K562 (cell line): Measurements from ENCODE around the gene RIC3. TPM values are rescaled to one million over a fixed set of nuclear protein-coding genes. Genes with fewer than 3 reads are reported as not detected.

Source experiments
- ATAC-seq: fragments of 200-7000 bp; cut with Tn5 transposase; 3 replicates; pipeline ENCODE4 v1.9.1; 2020; ENCODE audit warnings: moderate library complexity
- BruUV-seq: library from RNA; stranded (reverse); fragments of 400-500 nt; replicated peaks from 2 replicates; lab custom pipeline; 2021; lab: Mats Ljungman, UMichigan
- CTCF ChIA-PET: fragments of 300-600 bp; formaldehyde crosslinking; extraction: SDS; loops from one replicate; lab custom pipeline; 2021; ENCODE audit warnings: low intra/inter-chr PET ratio; lab: Yijun Ruan, JAX
- POLR2A ChIA-PET: fragments of 300-600, 350-650 bp; sonication (Branson Sonifier 250); formaldehyde crosslinking; extraction: SDS; loops from one replicate; lab custom pipeline; 2021; ENCODE audit warnings: antibody characterized with exemption, inconsistent platforms; lab: Yijun Ruan, JAX
- DNase-seq, 4 experiments: peaks; one replicate each; pipeline versions ENCODE4 v3.0.0 to v3.0.0-alpha.2; 2011 to 2018; ENCODE audit warnings: low spot score in 3 of 4, mixed read lengths in 3 of 4; ENCODE audit errors: extremely low read depth in 1 of 4
- FAIRE-seq: peaks from 2 replicates; lab custom pipeline; 2011; peaks lifted over from hg19 to GRCh38; lab: Jason Lieb, UNC
- H2AFZ ChIP-seq: 2 replicates; pipeline ENCODE4 v1.6.0; 2011; ENCODE audit warnings: low read depth, low read length, control low read depth, inconsistent platforms
- H3K27ac ChIP-seq: fragments of 200-600 bp; 3 replicates; pipeline ENCODE4 v1.8.0; 2011; ENCODE audit warnings: low read depth, mild to moderate bottlenecking, control low read depth, inconsistent platforms, low read length, moderate library complexity, mixed read lengths; ENCODE audit errors: extremely low read depth
- H3K27me3 ChIP-seq, 2 experiments: fragments of 300-600 bp in 1 of 2; 2 replicates in 1 of 2; 3 replicates in 1 of 2; pipeline versions ENCODE4 v1.6.0 to v1.8.0; 2011; ENCODE audit warnings: inconsistent platforms in 2 of 2, low read length in 2 of 2, mild to moderate bottlenecking in 1 of 2, mixed read lengths in 1 of 2, moderate library complexity in 1 of 2; ENCODE audit not compliant: control insufficient read depth in 2 of 2, insufficient read depth in 2 of 2
- H3K36me3 ChIP-seq: fragments of 300-600 bp; 3 replicates; pipeline ENCODE4 v1.8.0; 2011; ENCODE audit warnings: mild to moderate bottlenecking, low read length, inconsistent platforms; ENCODE audit not compliant: control insufficient read depth, insufficient read depth
- H3K4me1 ChIP-seq, 2 experiments: fragments of 200-600 bp in 1 of 2; replicated peaks in 1 of 2; 2 replicates in 1 of 2; 3 replicates in 1 of 2; pipeline versions ENCODE4 v1.5.1 to v1.8.0; 2011; ENCODE audit warnings: inconsistent platforms in 2 of 2, low read length in 2 of 2, mild to moderate bottlenecking in 1 of 2, mixed read lengths in 1 of 2, moderate library complexity in 1 of 2; ENCODE audit not compliant: control insufficient read depth in 2 of 2, insufficient read depth in 2 of 2
- H3K4me2 ChIP-seq: 2 replicates; pipeline ENCODE4 v1.6.1; 2011; ENCODE audit warnings: low read length, control low read depth, inconsistent platforms, mixed read lengths; ENCODE audit not compliant: insufficient read depth
- H3K4me3 ChIP-seq: fragments of 200-600 bp; sonication (generic), shearing (Covaris generic); 2 replicates; pipeline ENCODE4 v1.5.1; 2016; ENCODE audit warnings: control low read depth, inconsistent platforms
- H3K79me2 ChIP-seq: fragments of 200-600 bp; 3 replicates; pipeline ENCODE4 v1.8.0; 2011; ENCODE audit warnings: low read length, inconsistent platforms; ENCODE audit not compliant: control insufficient read depth, insufficient read depth
- H3K9ac ChIP-seq, 2 experiments: 2 replicates each; pipeline versions ENCODE4 v1.6.0 to v1.6.1; 2011; ENCODE audit warnings: low read depth in 2 of 2, low read length in 2 of 2, control low read depth in 1 of 2, inconsistent platforms in 1 of 2, mild to moderate bottlenecking in 1 of 2, mixed read lengths in 1 of 2; ENCODE audit not compliant: insufficient read depth in 1 of 2
- H3K9me1 ChIP-seq: one replicate; pipeline ENCODE4 v1.6.0; 2011; ENCODE audit warnings: inconsistent platforms, mild to moderate bottlenecking, low read length, moderate library complexity; ENCODE audit not compliant: control insufficient read depth, insufficient read depth
- H3K9me3 ChIP-seq: replicated peaks from 2 replicates; pipeline ENCODE4 v1.5.1; 2011; ENCODE audit warnings: low read depth, low read length, inconsistent platforms; ENCODE audit not compliant: control insufficient read depth, insufficient read depth
- H4K20me1 ChIP-seq: replicated peaks from 2 replicates; pipeline ENCODE4 v1.6.1; 2011; ENCODE audit warnings: low read length, inconsistent platforms, mixed read lengths; ENCODE audit not compliant: control insufficient read depth, insufficient read depth
- BRF1 ChIP-seq: IDR thresholded peaks from 3 replicates; pipeline ENCODE4 v1.6.1; 2011; ENCODE audit warnings: borderline replicate concordance, mild to moderate bottlenecking; ENCODE audit not compliant: insufficient read length; ENCODE audit errors: extremely low read depth
- GATAD2B ChIP-seq: fragments of 450-650 bp; IDR thresholded peaks from 2 replicates; pipeline ENCODE4 v1.6.1; 2017; ENCODE audit warnings: mild to moderate bottlenecking, borderline replicate concordance
- MCM2 ChIP-seq: fragments of 450-650 bp; IDR thresholded peaks from 2 replicates; pipeline ENCODE4 v1.6.1; 2017; ENCODE audit warnings: low read depth, mild to moderate bottlenecking
- PHB2 ChIP-seq: fragments of 450-650 bp; IDR thresholded peaks from 2 replicates; pipeline ENCODE4 v1.6.1; 2017; ENCODE audit warnings: low read depth
- RBM14 ChIP-seq: fragments of 200-400 bp; formaldehyde crosslinking; IDR thresholded peaks from 2 replicates; pipeline ENCODE4 v1.6.1; 2018; ENCODE audit warnings: low read depth, mild to moderate bottlenecking, low read length, moderate library complexity, borderline replicate concordance; ENCODE audit not compliant: insufficient read depth
- RERE ChIP-seq: sonication (generic); formaldehyde crosslinking; IDR thresholded peaks from 2 replicates; pipeline ENCODE4 v1.8.0; 2023; ENCODE audit warnings: missing genetic modification reagents, mild to moderate bottlenecking, borderline replicate concordance
- SMC3 ChIP-seq: conservative IDR thresholded peaks from 2 replicates; pipeline ENCODE4 v1.6.1; 2011; ENCODE audit warnings: low read depth, low read length, improper control_type of control experiment; ENCODE audit not compliant: insufficient read depth
- TCFL5 ChIP-seq: fragments of 250-450 bp; sonication (Bioruptor Pico); conservative IDR thresholded peaks from 2 replicates; pipeline ENCODE4 v1.6.1; 2021; ENCODE audit warnings: mild to moderate bottlenecking, moderate library complexity, matching md5 sums
- TSC22D4 ChIP-seq: fragments of 450-650 bp; IDR thresholded peaks from 2 replicates; pipeline ENCODE4 v1.6.1; 2016; ENCODE audit warnings: missing genetic modification characterization, missing biosample characterization, control low read depth
- ZBTB5 ChIP-seq: fragments of 450-650 bp; IDR thresholded peaks from 2 replicates; pipeline ENCODE4 v1.6.1; 2017; ENCODE audit warnings: antibody characterized with exemption
- ZNF12 ChIP-seq: sonication (generic); formaldehyde crosslinking; IDR thresholded peaks from 2 replicates; pipeline ENCODE4 v1.4.0; 2020; ENCODE audit warnings: mild to moderate bottlenecking, missing genetic modification reagents
- ZNF277 ChIP-seq: fragments of 250-450 bp; sonication (Bioruptor Pico); IDR thresholded peaks from 2 replicates; pipeline ENCODE4 v1.8.0; 2022; ENCODE audit warnings: inconsistent platforms, mild to moderate bottlenecking, moderate library complexity, borderline replicate concordance
- ZNF282 ChIP-seq: sonication (generic); formaldehyde crosslinking; IDR thresholded peaks from 2 replicates; pipeline ENCODE4 v1.8.1; 2023; ENCODE audit warnings: missing genetic modification reagents
- ZNF324 ChIP-seq: fragments of 250-450 bp; sonication (Bioruptor Pico); IDR thresholded peaks from 2 replicates; pipeline ENCODE4 v1.4.0; 2020; ENCODE audit warnings: mild to moderate bottlenecking
- ZNF561 ChIP-seq: fragments of 450-650 bp; formaldehyde crosslinking; conservative IDR thresholded peaks from 2 replicates; pipeline ENCODE4 v1.4.0; 2020; ENCODE audit warnings: mild to moderate bottlenecking, moderate library complexity
- WGBS: fragments of 100-300 bp; shearing (Covaris generic); methylation state at CpG from one replicate; pipeline ENCODE4 v1.1.6; 2016; ENCODE audit warnings: low coverage, mixed read lengths; ENCODE audit not compliant: insufficient coverage; ENCODE audit errors: missing lambda C conversion rate; 5-methylcytosine and 5-hydroxymethylcytosine counted together
- in situ Hi-C: fragments of 300-500 bp; cut with MboI; formaldehyde crosslinking; loops from 4 replicates; pipeline ENCODE4 v1.15.0; 2018; ENCODE audit warnings: inconsistent platforms, mixed read lengths
- intact Hi-C: fragments of 100-400 bp; cut with micrococcal nuclease; formaldehyde crosslinking; loops from 2 replicates; pipeline ENCODE4 v1.14.2; 2022
- polyA plus RNA-seq, 8 experiments: library from polyadenylated mRNA; depleted of rRNA in 4 of 8; stranded (reverse) in 5 of 8; unstranded in 3 of 8; fragments of >200 nt; fragmentation: Nextera tagmentation in 2 of 8; fragmentation: Illumina TruSeq in 1 of 8; extraction: Ambion mirVana in 2 of 8; extraction: Trizol in 1 of 8; gene quantifications; 2 replicates each; pipeline versions ENCODE4 v1.2.1 to v1.2.3, GENCODE V29; 2011 to 2014; ENCODE audit warnings: inconsistent platforms in 1 of 8, missing spikeins in 1 of 8
- total RNA-seq, 7 experiments: library from RNA; depleted of rRNA in 6 of 7; stranded (reverse); fragments of >200 nt in 6 of 7; fragmentation: Illumina TruSeq in 2 of 7; extraction: Trizol in 2 of 7; gene quantifications; 2 replicates each; pipeline versions ENCODE4 v1.2.1 to v1.2.3, GENCODE V29; 2011 to 2021; ENCODE audit warnings: low replicate concordance in 1 of 7

RIC3 gene
- total and polyA plus RNA-seq, 9 of the 15 experiments (the other 6 are each of a cell fraction or from before 2014, with no cell fraction given): 0.03 to 0.16 (median 0.05) TPM; not detected in 4

GRCh38 chr11:8217136-8217535, 48.3 kb upstream of the RIC3 start:
- ChIA-PET POLR2A (interaction anchor here (2.1 kb wide), 1 partner anchor 11 kb away, joined by 5 read pairs; no protein-coding TSS in a partner anchor), CTCF (no interaction called here)
- in situ Hi-C loops: no loop called here
- intact Hi-C loops: no loop called here
- no TSS peak for BruUV-seq
- no peak overlapping the region for H3K27ac ChIP-seq
- 0% methylated on average over 4 of the region's 4 CpGs for WGBS
- no peaks in the 10 kb centered on the region for H3K9me3 ChIP-seq
- peaks cover 12 to 51% of the 10 kb centered on the region in 2 experiments; a peak in 4 of 5 replicates for H3K27me3 ChIP-seq
- no peaks in the 10 kb centered on the region for H3K9me1 ChIP-seq
- H3K36me3 ChIP-seq: no peaks in the 10 kb centered on the region
- no peak overlapping the region for H3K4me3 ChIP-seq
- no peak for ATAC-seq
- no peaks in the 10 kb centered on the region; a peak in 2 of 5 replicates for H3K4me1 ChIP-seq
- DNase-seq: no peak
- FAIRE-seq: no peak
- H4K20me1 ChIP-seq: 0 out of 2 replicates have a peak, but pooled peaks cover 8% of the 10 kb centered on the region
- H3K79me2 ChIP-seq: no peaks in the 10 kb centered on the region
- no peak overlapping the region for H3K4me2 ChIP-seq
- no peak overlapping the region for H2AFZ ChIP-seq
- H3K9ac ChIP-seq: no peak overlapping the region
- no peak for TF ChIP-seq RERE (CRISPR knock-in tag)
- no peak for TF ChIP-seq ZNF277 (CRISPR knock-in tag)
- no peak for TF ChIP-seq BRF1
- no peak for TF ChIP-seq ZNF282 (CRISPR knock-in tag)
- TF ChIP-seq ZBTB5: no peak
- TF ChIP-seq MCM2: no peak
- TF ChIP-seq PHB2: no peak
- no peak for TF ChIP-seq ZNF561 (CRISPR knock-in tag)
- no peak for TF ChIP-seq RBM14
- no peak for TF ChIP-seq TSC22D4 (tag)
- TF ChIP-seq ZNF12 (CRISPR knock-in tag): no peak
- TF ChIP-seq SMC3: no peak
- TF ChIP-seq GATAD2B: no peak
- TF ChIP-seq ZNF324 (CRISPR knock-in tag): no peak
- TF ChIP-seq TCFL5 (CRISPR knock-in tag): no peak
